ENCODE results near the gene TMEM120B. TPM values are rescaled to one million over a fixed set of nuclear protein-coding genes. Genes with fewer than 3 reads are reported as not detected.
A peak's percentile ranks its signal among the peaks of the same experiment; 100 is the strongest.

TMEM120B gene
- polyA plus RNA-seq, 1 donor from 2014 or later: 9.8 TPM

DNA sequence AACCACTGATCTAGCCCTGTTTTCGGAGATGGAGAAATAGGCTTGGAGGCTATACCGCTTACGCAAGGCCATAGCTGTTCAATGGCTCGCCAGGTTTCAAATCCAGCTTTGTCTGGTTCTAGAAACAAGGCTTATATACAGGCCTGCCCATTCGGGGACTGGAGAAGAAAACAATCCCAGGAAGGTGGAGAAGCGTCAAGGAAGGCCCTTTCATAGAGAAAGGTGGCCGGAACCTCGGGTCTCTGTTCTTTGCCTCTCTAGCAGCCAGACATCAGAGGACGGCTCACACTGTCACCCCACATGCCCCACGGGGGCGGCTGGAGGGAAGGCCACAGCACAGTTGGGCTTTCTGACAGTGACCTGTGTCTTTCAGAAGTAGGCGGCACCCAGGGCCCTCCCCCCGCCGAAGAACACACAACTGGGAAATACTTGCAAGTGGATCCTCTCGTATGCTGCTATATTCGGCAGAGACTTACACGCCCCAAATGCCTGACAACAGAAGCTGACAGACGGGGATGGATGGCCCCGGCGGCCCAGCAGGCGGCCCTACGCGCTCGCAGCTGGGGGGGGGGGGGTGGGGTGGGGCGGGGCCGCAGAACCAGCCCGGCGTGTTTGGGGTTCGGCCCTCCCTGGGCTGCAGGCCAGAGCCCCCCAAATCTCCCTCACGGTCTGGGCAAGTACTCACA is 86.7 kb downstream of the TMEM120B start:
- Histone ChIP-seq H4K20me1 (ENCODE audit: insufficient read depth) (peaks cover 38% of the 10 kb centered on the region), H3K9ac (ENCODE audit: low read length) (peak overlapping the region; percentile 99)

DNA sequence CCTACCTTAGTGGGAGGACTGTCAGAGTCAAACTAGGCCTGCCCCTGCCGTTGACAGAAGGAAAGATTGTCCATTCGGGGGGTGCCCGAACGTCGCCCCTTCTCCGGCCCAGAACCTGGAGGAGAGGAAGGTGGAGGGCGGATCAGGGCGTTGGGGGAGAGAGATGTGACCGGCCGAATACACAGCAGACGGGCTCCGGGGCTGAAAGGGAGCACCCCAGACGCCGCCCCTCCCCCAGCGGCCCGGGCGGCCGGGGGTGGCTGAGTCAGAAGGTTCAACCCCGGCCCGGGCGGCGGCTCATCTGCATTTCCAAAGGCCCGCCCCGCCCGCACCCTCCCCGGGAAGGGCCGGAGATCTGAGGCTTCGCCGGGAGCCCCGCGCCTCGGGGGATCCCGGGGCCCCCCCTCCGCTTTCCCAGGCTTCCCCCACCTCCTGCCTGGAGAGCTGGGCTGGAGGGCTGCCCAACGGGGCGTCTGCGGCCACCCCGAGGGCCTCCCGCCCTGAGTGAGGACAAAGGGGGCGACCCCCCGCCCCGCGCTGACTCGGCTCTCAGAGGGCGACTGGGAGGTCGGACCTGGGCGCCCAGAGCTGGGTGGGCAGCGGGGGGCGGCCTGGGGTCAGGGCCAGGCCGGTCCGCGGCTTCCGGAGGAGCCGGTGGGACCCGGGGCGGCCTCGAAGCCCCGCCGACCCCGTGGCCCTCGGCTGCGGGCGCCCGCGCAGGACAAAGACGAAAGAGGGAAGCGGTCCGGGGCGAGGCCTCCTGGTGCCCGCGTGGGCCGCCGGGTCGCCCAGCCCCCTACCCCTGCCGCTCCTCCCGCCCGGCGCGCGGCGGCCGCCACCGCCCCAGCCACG is 87.5 kb downstream of the TMEM120B start:
- H3K9me3 ChIP-seq (ENCODE audit: low read length): no peaks in the 10 kb centered on the region
- peak overlapping the region; percentile 59 for H3K4me2 ChIP-seq (ENCODE audit: low read length)
- H3K9me2 ChIP-seq (ENCODE audit: insufficient read depth, low read length): no peaks in the 10 kb centered on the region
- H3F3A ChIP-seq (ENCODE audit: insufficient read depth, low read length, poor library complexity, severe bottlenecking): peaks cover 13% of the 10 kb centered on the region
- no peaks in the 10 kb centered on the region for H3K27me3 ChIP-seq (ENCODE audit: insufficient read depth, low read depth, low read length)
- TF ChIP-seq EZH2 (IDR thresholded peaks at IDR 0.05; ENCODE audit: borderline replicate concordance, insufficient read depth, low read length, poor library complexity, severe bottlenecking) (no peak), SMC3 (conservative IDR thresholded peaks at IDR 0.05; ENCODE audit: poor library complexity) (no peak), POLR2AphosphoS5 (IDR thresholded peaks at IDR 0.05) (peak; percentile 17)
- peak overlapping the region; percentile 89 for H3K27ac ChIP-seq (ENCODE audit: low read length)
- peaks cover 59% of the 10 kb centered on the region for H3K79me2 ChIP-seq (replicated peaks; ENCODE audit: insufficient read depth, low read length)
- peak overlapping the region; percentile 86 for H3K4me3 ChIP-seq (ENCODE audit: low read length)
- peaks cover 32% of the 10 kb centered on the region for H4K20me1 ChIP-seq (ENCODE audit: insufficient read depth)
- H3K36me3 ChIP-seq (ENCODE audit: insufficient read depth, low read length): no peaks in the 10 kb centered on the region
- peak overlapping the region; percentile 99 for H3K9ac ChIP-seq (ENCODE audit: low read length)
- no peak overlapping the region for H2AFZ ChIP-seq (ENCODE audit: low read depth, low read length)

More for the DNA sequence above, 86.7 kb downstream of the TMEM120B start:
- H3K27ac ChIP-seq (ENCODE audit: low read length): peak overlapping the region; percentile 89
- peak overlapping the region; percentile 95 for H3K4me2 ChIP-seq (ENCODE audit: low read length)
- H2AFZ ChIP-seq (ENCODE audit: low read depth, low read length): no peak overlapping the region
- no peaks in the 10 kb centered on the region for H3K9me2 ChIP-seq (ENCODE audit: insufficient read depth, low read length)
- H3K79me2 ChIP-seq (replicated peaks; ENCODE audit: insufficient read depth, low read length): peaks cover 51% of the 10 kb centered on the region
- H3K36me3 ChIP-seq (ENCODE audit: insufficient read depth, low read length): no peaks in the 10 kb centered on the region
- TF ChIP-seq EP300 (conservative IDR thresholded peaks at IDR 0.05; ENCODE audit: poor library complexity, severe bottlenecking) (no peak), EZH2 (IDR thresholded peaks at IDR 0.05; ENCODE audit: borderline replicate concordance, insufficient read depth, low read length, poor library complexity, severe bottlenecking) (no peak), RAD21 (conservative IDR thresholded peaks at IDR 0.05) (no peak), MXI1 (conservative IDR thresholded peaks at IDR 0.05; ENCODE audit: poor library complexity, severe bottlenecking) (no peak), SMC3 (conservative IDR thresholded peaks at IDR 0.05; ENCODE audit: poor library complexity) (no peak), POLR2AphosphoS5 (IDR thresholded peaks at IDR 0.05) (no peak), TAF1 (IDR thresholded peaks at IDR 0.05; ENCODE audit: low read depth) (no peak)
- TF ChIP-seq, protein P1, sequence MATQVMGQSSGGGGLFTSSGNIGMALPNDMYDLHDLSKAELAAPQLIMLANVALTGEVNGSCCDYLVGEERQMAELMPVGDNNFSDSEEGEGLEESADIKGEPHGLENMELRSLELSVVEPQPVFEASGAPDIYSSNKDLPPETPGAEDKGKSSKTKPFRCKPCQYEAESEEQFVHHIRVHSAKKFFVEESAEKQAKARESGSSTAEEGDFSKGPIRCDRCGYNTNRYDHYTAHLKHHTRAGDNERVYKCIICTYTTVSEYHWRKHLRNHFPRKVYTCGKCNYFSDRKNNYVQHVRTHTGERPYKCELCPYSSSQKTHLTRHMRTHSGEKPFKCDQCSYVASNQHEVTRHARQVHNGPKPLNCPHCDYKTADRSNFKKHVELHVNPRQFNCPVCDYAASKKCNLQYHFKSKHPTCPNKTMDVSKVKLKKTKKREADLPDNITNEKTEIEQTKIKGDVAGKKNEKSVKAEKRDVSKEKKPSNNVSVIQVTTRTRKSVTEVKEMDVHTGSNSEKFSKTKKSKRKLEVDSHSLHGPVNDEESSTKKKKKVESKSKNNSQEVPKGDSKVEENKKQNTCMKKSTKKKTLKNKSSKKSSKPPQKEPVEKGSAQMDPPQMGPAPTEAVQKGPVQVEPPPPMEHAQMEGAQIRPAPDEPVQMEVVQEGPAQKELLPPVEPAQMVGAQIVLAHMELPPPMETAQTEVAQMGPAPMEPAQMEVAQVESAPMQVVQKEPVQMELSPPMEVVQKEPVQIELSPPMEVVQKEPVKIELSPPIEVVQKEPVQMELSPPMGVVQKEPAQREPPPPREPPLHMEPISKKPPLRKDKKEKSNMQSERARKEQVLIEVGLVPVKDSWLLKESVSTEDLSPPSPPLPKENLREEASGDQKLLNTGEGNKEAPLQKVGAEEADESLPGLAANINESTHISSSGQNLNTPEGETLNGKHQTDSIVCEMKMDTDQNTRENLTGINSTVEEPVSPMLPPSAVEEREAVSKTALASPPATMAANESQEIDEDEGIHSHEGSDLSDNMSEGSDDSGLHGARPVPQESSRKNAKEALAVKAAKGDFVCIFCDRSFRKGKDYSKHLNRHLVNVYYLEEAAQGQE (IDR thresholded peaks at IDR 0.05; ENCODE audit: borderline replicate concordance): no peak
- TF ChIP-seq, protein P2, sequence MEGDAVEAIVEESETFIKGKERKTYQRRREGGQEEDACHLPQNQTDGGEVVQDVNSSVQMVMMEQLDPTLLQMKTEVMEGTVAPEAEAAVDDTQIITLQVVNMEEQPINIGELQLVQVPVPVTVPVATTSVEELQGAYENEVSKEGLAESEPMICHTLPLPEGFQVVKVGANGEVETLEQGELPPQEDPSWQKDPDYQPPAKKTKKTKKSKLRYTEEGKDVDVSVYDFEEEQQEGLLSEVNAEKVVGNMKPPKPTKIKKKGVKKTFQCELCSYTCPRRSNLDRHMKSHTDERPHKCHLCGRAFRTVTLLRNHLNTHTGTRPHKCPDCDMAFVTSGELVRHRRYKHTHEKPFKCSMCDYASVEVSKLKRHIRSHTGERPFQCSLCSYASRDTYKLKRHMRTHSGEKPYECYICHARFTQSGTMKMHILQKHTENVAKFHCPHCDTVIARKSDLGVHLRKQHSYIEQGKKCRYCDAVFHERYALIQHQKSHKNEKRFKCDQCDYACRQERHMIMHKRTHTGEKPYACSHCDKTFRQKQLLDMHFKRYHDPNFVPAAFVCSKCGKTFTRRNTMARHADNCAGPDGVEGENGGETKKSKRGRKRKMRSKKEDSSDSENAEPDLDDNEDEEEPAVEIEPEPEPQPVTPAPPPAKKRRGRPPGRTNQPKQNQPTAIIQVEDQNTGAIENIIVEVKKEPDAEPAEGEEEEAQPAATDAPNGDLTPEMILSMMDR (IDR thresholded peaks at IDR 0.05; ENCODE audit: poor library complexity, severe bottlenecking): no peak
- peaks cover 13% of the 10 kb centered on the region for H3F3A ChIP-seq (ENCODE audit: insufficient read depth, low read length, poor library complexity, severe bottlenecking)
- H3K4me3 ChIP-seq (ENCODE audit: low read length): peak overlapping the region; percentile 86
- H3K27me3 ChIP-seq (ENCODE audit: insufficient read depth, low read depth, low read length): no peaks in the 10 kb centered on the region
- H3K9me3 ChIP-seq (ENCODE audit: low read length): no peaks in the 10 kb centered on the region
